Right forelimb (tissue), 1 donor: ENCODE data around the gene PGC.
"Not testable (repeated sequence)": the region's sequence is repeated elsewhere in the genome, so short reads cannot be mapped to it uniquely, and the experiment has no call there.

Experiments
- DNase-seq: peaks from one replicate; pipeline ENCODE4 v3.0.0-alpha.2; 2018

The PGC gene

GRCh38 chr6:41774841-41775240, 27.6 kb upstream of the PGC start:
- DNase-seq = no peak

DNA sequence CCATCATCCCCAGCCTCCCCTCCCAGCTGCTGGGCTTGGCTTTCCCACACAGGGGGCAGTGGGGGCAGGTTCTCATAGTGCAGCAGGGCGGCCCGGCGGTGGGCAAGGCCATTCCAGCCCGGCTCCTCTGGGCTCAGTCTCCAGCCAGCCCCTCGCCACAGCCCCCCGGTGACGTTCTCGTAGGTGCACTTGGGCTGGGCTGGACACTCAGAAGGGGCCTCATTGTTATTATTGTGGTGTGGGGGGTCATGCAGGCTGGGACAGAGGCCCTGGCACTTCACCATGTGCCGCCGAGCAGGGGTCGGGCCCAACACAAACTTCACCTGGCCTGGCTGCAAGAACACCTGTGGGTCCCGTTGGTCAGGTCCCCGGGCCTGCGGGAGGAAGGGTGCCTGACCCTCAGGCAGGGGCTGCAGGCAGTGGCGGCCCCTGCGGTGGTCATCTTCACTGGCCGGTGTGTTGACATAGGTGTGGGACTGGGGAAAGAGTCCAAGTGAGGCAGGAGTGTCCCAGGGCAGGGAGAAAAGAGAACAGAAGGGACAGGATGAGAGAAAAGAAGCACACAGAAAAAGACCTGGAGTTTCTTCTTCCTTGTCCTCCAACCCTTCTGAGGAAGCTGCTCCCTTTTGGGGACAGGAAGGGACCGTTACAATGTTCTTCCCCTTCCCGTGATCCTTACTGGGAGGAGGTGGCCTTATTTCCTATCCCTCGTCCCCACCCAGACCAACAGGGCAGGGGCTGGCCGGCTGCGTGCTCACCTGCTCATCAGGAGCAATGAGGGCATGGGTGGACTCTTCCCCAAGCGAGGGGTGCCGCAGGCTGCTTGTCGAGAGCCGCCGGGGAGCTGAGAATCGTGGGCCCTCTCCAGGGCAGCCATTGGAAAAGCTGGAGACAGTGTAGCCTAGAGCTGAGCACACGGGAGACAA, 24.1 kb upstream of the PGC start:
- no peak for DNase-seq

DNA sequence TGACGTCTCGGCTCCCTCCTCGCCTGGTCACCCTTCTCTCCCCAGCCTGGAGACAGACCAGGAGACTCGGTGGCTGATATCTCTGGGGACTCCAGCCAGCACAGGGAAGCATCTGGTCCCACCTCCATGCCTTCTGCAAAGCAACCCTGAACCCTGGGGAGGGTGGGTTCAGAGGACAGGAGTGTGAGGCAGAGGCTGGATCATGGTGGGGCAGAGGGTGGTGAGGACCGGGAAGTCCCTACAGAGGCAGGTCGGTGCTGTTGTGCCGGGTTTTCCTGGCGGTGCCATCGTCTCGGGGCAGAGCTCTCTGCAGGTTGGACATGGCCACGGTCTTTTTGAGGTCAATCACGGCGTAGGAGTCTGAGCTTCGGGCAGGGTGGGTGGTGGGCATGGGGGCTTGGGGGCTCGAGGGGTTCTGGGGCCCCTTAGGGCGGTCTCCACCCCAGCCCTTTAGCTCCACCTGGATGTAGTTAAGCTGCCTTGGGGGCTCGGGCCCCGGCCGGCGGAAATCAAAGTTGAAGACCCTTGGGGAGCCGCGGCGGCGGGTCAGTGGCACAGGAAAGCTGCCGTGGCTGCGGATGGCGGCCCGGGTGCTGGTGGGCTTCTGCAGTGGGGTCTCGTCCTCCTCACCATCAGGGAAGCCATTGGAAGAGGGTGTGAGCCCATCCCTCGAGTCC, 23.3 kb upstream of the PGC start:
- no peak for DNase-seq

DNA sequence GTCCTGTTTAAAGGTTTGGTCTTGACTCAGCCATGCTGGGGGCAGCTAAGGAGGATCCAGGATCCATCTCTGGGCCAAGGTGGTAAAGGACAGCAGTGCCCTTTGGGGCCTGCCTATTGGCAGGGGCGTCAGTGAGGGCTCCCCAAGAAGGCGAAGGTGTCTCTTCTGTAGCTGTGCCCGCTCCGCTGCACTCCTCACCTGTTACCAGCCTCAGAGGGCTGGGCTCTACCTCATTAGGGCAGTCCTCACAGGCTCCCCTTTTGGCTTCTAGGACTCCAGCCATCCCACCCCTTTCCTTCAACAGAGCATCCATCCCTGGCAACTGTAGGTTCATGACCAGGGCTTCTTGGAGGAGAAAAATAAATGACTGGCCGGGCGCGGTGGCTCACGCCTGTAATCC, 22.2 kb upstream of the PGC start:
- DNase-seq = no peak

- no peak for DNase-seq
Measured at GRCh38 chr6:41768545-41769308, 21.5 kb upstream of the PGC start.

- no peak for DNase-seq
Measured at GRCh38 chr6:41767112-41767833, 20.1 kb upstream of the PGC start.

DNA sequence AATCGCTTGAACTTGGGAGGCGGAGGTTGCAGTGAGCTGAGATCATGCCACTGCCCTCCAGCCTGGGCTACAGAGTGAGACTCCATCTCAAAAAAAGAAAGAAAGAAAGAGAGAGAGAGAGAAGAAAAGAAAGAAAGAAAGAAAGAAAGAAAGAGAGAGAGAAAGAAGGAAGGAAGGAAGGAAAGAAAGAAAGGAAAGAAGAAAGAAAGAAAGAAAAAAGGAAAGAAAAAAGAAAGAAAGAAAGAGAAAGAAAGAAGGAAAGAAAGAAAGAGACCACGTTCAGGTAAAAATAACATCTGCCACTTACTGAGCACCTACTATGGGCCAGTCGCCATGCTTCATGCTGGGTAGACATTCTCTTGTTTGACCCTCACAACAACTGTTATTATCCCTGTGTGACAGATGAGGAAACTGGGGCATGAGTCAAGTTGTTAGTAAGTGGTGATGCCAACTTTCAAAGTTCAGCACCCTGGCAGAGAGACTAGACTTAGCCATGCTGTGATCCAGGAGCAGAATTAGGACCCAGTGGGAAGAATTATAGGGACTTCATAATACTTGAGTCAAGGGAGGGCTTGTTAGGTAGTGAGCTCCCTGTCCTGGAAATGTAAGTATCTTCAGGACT, 19.0 kb upstream of the PGC start:
- DNase-seq = not testable (repeated sequence)

- DNase-seq = no peak
Measured at GRCh38 chr6:41763470-41763869, 16.3 kb upstream of the PGC start.

GRCh38 chr6:41759905-41760579, 12.8 kb upstream of the PGC start:
- DNase-seq = no peak

GRCh38 chr6:41759106-41759904, 12.1 kb upstream of the PGC start:
- no peak for DNase-seq

DNA sequence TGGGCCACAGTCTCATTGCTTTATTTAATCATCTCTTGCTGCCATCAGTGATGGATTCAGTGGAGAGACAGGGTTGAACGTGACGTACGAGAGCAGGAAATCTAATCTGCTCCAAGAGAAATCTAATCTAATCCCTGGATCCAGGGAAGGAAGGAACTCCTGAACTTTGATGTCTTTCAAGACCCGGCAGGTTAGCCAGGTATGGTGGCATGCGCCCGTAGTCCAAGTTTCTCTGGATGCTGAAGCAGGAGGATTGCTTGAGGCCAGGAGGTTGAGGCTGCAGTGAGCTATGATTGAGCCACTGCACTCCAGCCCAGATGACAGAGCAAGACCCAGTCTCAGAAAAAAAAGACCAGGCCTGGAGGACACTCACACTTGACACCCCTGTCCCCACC, 11.4 kb upstream of the PGC start:
- DNase-seq = no peak

DNA sequence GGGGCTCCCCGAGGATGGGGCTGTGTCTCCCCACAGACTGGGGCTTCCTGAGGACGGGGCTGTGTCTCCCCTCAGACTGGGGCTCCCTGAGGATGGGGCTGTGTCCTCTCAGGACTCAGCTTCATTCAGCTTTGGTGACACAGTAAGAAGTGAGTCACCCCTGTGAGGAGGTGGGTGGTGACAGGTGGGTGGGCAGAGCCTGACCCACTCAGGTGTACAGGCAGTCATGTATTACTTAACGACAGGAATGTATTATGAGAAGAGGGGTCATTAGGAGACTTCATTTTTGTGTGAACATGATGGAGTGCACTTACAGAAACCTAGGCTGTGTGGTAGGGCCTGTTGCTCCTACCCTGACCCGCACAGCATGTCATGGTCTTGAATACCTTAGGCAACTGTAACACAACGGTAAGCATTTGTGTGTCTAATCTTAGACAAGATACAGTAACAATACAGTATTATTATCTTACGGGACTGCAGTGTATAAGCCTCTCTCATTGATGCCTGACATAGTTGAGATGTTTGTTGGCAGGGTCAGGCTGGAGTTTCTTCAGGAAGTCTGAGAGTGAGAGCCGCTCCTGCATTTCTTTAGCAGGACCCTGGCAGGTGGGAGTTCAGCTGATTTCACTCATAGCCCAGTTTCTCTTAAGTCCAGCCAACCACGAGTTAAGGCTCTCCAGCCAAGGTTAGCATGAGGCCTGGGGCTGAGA, 10.9 kb upstream of the PGC start:
- no peak for DNase-seq

- no peak for DNase-seq
Measured at GRCh38 chr6:41757271-41757670, 10.1 kb upstream of the PGC start.

GRCh38 chr6:41756354-41756753, 9.2 kb upstream of the PGC start:
- no peak for DNase-seq

GRCh38 chr6:41755895-41756294, 8.7 kb upstream of the PGC start:
- no peak for DNase-seq

DNA sequence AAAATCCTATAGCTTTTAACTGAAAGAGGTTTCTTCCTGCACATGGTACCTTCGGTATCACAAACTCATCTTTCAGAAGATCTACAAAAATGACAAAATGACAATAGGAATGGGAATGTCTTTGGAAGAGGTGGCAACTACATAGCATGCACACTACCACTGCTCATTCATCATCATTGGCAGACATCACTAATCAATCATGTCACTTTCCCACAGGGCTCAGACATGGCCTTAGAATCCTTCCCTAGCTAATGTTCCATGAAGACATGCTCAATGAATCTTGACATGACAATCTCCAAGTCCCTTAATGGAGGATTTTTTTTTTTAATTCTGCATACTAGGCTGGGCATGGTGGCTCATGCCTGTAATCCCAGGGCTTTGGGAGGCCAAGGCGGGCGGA, 3.2 kb upstream of the PGC start:
- DNase-seq = no peak

DNA sequence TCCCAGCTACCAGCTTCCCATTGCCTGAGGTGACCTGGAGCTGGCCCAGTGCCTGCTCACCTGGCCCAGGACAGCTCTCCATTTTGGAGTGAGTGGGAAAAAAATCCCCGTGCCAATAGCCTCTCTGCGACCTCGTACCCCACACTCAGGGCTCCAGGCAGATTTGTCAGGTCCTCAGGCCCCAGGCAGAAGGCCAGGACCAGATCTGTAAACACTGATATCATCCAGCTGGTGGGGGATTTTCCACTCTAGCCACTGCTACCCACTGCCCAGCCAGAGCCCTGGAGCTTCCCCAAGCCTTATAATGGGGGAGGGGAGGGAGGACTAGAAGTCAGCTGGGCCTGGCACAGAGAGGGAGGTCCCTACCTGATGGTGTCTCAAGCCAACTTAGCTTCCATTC, 1.3 kb upstream of the PGC start:
- no peak for DNase-seq

- no peak for DNase-seq
Measured at GRCh38 chr6:41748102-41748477, 893 bp upstream of the PGC start.

GRCh38 chr6:41746107-41746506, 1.1 kb downstream of the PGC start:
- DNase-seq = no peak

GRCh38 chr6:41744236-41744787, 2.9 kb downstream of the PGC start:
- DNase-seq = no peak
